Breast epithelium (tissue), 3 donors: Measurements from ENCODE around the gene KCNJ6.

ENCODE experiments used
- CTCF ChIP-seq, 3 donors: fragments of 450-650 bp; IDR thresholded peaks; one replicate each; pipeline ENCODE4 v1.5.1; 2016 to 2017; ENCODE audit warnings: antibody characterized with exemption in 3 of 3, mild to moderate bottlenecking in 3 of 3, moderate library complexity in 3 of 3
- POLR2A ChIP-seq: fragments of 450-650 bp; IDR thresholded peaks from one replicate; pipeline ENCODE4 v1.6.1; 2016; ENCODE audit warnings: antibody characterized with exemption, mild to moderate bottlenecking, moderate library complexity
- POLR2AphosphoS5 ChIP-seq, 3 donors: sonication (generic); formaldehyde crosslinking; IDR thresholded peaks; one replicate each; pipeline ENCODE4 v1.6.1; 2017; ENCODE audit warnings: antibody characterized with exemption in 3 of 3

DNA sequence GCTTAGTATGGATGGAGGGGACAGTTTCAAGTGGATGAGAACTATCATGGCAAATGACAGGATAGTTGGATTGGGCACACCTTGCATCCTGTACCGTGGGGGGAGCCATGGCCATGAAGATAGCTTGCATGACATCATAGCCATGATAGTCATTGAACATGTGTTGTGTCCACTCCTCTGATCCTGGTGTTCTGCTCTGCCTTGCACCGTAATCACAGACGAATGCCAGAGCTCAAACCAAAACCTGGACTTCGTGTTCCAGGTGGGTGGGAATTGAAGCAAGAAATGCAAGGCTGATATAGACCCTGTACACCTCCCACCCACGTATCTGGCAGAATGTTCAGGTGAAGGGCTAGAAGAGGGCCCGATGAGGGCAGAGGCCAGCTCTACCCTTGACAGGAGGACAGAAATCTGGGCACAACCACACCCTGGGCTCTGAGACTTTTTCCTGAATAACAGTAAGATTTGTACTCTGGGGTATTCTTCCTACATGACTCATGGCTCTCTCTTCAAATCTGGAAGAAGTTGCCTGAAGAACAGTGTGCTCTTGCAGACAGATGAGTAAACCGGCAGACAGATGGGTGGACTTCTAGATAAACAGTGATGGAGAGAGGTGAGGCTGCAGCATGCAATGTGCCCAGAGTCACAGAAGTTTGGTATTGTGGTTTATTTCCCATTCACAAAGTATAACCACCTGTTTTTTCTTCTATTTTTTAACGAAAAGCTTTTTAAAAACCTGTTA is 45.0 kb downstream of the KCNJ6 start:
- TF ChIP-seq CTCF (IDR thresholded peaks at IDR 0.05) (no peak), POLR2A (no peak), POLR2AphosphoS5 (IDR thresholded peaks at IDR 0.05) (no peak)
